ENCODE measurements around the gene HSF5.

HSF5 gene

GRCh38 chr17:58514770-58515157, 26.6 kb upstream of the HSF5 start:
- Histone ChIP-seq H3K27ac (replicated peaks) (no peak overlapping the region), H3K4me3 (replicated peaks; ENCODE audit: insufficient read depth, low read length) (peak overlapping the region; percentile 78), H3K27me3 (ENCODE audit: insufficient read depth, poor library complexity, severe bottlenecking) (no peaks in the 10 kb centered on the region)
- no peak for DNase-seq (ENCODE audit: low read depth in 1 of 2, low spot score in 1 of 2)
- TF ChIP-seq, protein P1, sequence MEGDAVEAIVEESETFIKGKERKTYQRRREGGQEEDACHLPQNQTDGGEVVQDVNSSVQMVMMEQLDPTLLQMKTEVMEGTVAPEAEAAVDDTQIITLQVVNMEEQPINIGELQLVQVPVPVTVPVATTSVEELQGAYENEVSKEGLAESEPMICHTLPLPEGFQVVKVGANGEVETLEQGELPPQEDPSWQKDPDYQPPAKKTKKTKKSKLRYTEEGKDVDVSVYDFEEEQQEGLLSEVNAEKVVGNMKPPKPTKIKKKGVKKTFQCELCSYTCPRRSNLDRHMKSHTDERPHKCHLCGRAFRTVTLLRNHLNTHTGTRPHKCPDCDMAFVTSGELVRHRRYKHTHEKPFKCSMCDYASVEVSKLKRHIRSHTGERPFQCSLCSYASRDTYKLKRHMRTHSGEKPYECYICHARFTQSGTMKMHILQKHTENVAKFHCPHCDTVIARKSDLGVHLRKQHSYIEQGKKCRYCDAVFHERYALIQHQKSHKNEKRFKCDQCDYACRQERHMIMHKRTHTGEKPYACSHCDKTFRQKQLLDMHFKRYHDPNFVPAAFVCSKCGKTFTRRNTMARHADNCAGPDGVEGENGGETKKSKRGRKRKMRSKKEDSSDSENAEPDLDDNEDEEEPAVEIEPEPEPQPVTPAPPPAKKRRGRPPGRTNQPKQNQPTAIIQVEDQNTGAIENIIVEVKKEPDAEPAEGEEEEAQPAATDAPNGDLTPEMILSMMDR (IDR thresholded peaks at IDR 0.05; ENCODE audit: insufficient read depth, low read length): no peak
- TF ChIP-seq POLR2AphosphoS5 (IDR thresholded peaks at IDR 0.05; ENCODE audit: low read depth) (no peak), GABPA (IDR thresholded peaks at IDR 0.05; ENCODE audit: low read depth) (no peak), SPI1 (IDR thresholded peaks at IDR 0.05; ENCODE audit: borderline replicate concordance, low read depth) (no peak)
- TF ChIP-seq, protein P2, sequence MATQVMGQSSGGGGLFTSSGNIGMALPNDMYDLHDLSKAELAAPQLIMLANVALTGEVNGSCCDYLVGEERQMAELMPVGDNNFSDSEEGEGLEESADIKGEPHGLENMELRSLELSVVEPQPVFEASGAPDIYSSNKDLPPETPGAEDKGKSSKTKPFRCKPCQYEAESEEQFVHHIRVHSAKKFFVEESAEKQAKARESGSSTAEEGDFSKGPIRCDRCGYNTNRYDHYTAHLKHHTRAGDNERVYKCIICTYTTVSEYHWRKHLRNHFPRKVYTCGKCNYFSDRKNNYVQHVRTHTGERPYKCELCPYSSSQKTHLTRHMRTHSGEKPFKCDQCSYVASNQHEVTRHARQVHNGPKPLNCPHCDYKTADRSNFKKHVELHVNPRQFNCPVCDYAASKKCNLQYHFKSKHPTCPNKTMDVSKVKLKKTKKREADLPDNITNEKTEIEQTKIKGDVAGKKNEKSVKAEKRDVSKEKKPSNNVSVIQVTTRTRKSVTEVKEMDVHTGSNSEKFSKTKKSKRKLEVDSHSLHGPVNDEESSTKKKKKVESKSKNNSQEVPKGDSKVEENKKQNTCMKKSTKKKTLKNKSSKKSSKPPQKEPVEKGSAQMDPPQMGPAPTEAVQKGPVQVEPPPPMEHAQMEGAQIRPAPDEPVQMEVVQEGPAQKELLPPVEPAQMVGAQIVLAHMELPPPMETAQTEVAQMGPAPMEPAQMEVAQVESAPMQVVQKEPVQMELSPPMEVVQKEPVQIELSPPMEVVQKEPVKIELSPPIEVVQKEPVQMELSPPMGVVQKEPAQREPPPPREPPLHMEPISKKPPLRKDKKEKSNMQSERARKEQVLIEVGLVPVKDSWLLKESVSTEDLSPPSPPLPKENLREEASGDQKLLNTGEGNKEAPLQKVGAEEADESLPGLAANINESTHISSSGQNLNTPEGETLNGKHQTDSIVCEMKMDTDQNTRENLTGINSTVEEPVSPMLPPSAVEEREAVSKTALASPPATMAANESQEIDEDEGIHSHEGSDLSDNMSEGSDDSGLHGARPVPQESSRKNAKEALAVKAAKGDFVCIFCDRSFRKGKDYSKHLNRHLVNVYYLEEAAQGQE (IDR thresholded peaks at IDR 0.05; ENCODE audit: insufficient replicate concordance, low read depth): no peak

DNA sequence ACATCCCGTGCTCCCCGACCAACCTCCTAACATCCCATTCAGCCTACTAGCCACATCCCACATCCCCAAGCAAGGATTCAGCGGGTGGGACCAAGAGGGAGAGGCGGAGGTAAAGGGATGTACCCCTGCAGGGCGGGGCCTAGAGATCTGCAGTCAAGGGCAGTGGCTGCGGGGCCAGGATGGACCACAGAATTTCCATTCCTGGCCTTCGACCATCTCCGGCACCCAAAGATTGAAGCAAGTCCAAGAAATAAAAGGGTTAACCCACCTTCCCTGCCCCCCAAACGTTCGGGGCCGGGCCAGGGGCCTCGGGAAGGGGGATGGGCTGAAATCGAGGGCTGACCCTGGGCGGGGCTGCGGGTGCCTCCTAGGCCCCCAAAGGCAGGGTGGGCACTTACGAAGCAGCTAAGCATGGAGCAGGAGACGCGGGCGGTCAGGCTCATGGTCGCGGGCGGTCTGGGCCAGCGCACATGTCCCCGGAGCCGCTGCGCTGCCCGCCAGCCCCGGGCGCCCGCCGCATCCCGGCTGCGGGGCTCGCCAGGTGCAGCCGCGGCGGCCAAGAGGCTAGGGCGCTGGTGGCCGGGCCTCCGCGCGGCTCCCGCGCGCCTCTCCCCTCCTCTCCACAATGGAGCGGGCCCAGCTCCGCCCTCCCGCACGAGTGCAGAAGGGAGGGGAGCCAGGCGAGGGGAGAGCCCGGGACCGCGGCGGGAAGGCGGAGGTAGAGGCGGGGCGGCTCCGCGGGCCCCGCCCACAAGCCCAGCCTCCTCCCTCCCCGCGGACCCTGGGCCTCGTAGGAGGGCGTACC, 26.0 kb upstream of the HSF5 start, which contains the start of gene MTMR4:
MTMR4 (minus strand) TSS at position 674 of the 805 bp plus-strand sequence; CDS start at position 443, 231 bp downstream.
- peak; percentile 55 to 73 for DNase-seq (ENCODE audit: low read depth in 1 of 2, low spot score in 1 of 2)
- H3K4me3 ChIP-seq (replicated peaks; ENCODE audit: insufficient read depth, low read length): peak within 1 kb of the TSS; percentile 78
- TF ChIP-seq, protein P1 (IDR thresholded peaks at IDR 0.05; ENCODE audit: insufficient read depth, low read length): no peak
- no peak for TF ChIP-seq POLR2AphosphoS5 (IDR thresholded peaks at IDR 0.05; ENCODE audit: low read depth)
- no peak for TF ChIP-seq GABPA (IDR thresholded peaks at IDR 0.05; ENCODE audit: low read depth)
- TF ChIP-seq SPI1 (IDR thresholded peaks at IDR 0.05; ENCODE audit: borderline replicate concordance, low read depth): no peak
- TF ChIP-seq, protein P2 (IDR thresholded peaks at IDR 0.05; ENCODE audit: insufficient replicate concordance, low read depth): no peak
- no peaks in the 10 kb centered on the region for H3K27me3 ChIP-seq (ENCODE audit: insufficient read depth, poor library complexity, severe bottlenecking)
- H3K27ac ChIP-seq (replicated peaks): peak within 1 kb of the TSS; percentile 40; the same call in 1 of the 2 replicates

GRCh38 chr17:58513267-58513964, 25.2 kb upstream of the HSF5 start:
- TF ChIP-seq POLR2AphosphoS5 (IDR thresholded peaks at IDR 0.05; ENCODE audit: low read depth): no peak
- TF ChIP-seq SPI1 (IDR thresholded peaks at IDR 0.05; ENCODE audit: borderline replicate concordance, low read depth): no peak
- no peak for TF ChIP-seq GABPA (IDR thresholded peaks at IDR 0.05; ENCODE audit: low read depth)
- TF ChIP-seq, protein P1 (IDR thresholded peaks at IDR 0.05; ENCODE audit: insufficient read depth, low read length): no peak
- TF ChIP-seq, protein P2 (IDR thresholded peaks at IDR 0.05; ENCODE audit: insufficient replicate concordance, low read depth): no peak
- Histone ChIP-seq H3K27ac (replicated peaks) (no peak overlapping the region), H3K4me3 (replicated peaks; ENCODE audit: insufficient read depth, low read length) (peak overlapping the region; percentile 78), H3K27me3 (ENCODE audit: insufficient read depth, poor library complexity, severe bottlenecking) (no peaks in the 10 kb centered on the region)
- DNase-seq (ENCODE audit: low read depth in 1 of 2, low spot score in 1 of 2): no peak

Measured in HL-60 (cell line).